COLO829 (cell line): ENCODE results near the gene ARHGAP22.

Experiments used
- DNase-seq: peaks from one replicate; pipeline ENCODE4 v3.0.0; 2012; ENCODE audit warnings: low spot score

The ARHGAP22 gene

DNA sequence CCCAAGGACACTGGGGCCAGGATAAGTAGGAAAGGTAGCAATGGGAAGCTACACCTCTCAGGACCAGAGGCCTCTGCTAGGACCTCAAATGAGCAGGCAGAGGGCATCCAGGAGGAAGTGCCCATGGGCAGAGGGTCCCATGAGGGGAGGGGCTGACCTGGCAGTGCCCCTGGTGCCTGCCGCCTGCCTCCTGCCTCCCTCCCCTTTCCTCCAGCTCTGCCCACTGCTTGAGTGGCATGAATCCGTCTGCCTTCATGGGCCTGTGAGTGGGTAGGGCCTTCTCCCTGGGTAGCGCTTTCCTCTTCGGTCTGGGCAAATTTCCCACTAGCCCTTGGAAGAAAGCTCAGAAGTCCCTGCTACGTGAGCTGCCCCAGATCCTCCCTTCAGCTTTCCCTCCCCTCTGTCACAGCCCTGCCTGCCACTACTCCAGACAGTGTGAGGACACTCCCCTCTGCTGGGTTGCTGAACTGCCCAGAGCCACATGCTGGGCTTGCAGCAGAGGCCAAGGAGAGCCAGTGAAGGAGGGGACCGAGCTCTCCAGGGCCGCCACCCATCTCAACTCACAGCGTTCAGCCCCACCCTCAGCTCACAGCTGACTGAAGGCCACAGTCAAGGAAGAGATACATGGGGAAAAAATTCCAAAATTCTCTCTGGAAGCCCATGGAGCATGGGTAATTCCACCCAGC lies 141.4 kb downstream of the ARHGAP22 start:
- no peak for DNase-seq

DNA sequence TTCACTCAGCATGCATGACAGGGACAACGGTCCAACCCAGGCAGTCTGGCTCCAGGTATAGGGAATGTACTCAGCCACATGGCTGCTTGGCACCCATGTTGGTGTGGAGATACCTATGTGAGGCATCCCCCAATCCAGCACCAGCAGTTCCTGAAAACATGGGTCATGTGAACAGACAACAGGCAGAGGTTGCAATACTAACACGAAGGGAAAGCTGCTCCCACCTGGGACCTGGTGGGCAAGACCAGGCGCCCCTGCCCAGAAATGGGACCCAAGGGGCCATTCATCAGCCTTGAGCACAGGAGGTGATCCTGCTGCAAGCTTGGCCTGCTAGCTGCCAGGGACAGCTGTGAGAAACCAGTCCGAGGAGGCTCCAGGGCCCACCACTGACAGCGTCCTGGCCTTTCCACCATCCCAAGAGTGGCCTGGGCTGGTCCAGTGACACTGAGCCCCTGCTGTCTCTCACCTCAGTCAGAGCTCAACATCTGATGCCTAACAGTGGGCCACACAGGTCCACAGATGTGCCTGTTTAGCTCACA lies 142.3 kb downstream of the ARHGAP22 start:
- no peak for DNase-seq

DNA sequence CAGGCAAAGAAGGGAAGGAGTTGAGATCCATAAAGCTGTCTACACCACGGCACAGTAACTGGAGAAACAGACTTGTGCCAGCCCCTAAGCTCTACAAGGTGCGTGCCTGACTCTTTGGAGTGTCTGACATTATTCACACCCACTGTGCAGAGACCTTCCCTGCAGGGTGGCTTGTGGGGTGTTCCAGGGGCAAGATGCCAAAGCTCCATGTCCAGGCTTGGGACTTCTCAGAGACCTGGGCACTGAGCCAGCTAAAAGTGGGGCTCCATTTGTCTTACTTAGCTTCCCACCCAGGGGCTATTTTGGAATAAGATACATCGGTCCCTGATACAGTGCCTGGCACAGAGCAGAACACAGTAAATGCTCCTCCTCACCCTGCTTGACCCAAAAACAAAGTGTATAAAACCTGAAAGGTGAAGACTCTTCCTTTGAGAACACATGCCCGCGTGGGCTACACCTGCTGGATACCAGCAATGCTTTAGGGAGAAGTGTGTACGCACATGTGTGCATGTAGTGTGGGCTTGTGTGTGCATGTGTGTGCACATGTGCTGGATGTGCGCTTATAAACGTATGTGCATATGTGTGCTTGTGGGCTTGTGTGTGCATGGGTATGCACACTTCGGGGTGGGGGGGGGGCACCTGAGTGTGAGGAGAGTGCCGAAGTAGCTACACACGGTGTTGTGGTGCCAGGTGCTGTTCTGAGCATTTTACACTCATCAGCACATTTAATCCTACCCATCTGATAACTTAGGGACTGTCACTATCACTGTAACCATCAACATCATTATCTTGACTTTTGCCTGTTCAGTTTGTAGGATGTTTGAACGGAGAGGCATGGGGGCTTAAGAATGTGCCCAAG lies 143.0 kb downstream of the ARHGAP22 start:
- DNase-seq, result no peak

DNA sequence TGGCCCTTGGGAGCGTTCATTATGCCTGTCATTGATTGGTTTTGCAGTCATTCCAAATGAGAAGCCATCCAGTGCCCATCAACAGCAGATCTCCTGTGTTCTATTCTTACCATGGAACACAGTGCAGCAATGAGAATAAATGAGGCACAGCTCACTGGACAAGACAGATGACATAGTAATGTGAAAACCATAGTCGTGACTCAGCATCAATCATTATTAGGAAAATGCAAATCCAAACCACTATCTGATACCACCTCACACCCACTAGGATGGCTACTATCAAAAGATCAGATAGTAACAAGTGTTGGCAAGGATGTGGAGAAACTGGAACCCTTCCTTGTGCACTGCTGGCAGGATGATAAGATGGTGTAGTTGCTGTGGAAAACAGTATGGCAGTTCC lies 144.7 kb downstream of the ARHGAP22 start:
- DNase-seq, result no peak

DNA sequence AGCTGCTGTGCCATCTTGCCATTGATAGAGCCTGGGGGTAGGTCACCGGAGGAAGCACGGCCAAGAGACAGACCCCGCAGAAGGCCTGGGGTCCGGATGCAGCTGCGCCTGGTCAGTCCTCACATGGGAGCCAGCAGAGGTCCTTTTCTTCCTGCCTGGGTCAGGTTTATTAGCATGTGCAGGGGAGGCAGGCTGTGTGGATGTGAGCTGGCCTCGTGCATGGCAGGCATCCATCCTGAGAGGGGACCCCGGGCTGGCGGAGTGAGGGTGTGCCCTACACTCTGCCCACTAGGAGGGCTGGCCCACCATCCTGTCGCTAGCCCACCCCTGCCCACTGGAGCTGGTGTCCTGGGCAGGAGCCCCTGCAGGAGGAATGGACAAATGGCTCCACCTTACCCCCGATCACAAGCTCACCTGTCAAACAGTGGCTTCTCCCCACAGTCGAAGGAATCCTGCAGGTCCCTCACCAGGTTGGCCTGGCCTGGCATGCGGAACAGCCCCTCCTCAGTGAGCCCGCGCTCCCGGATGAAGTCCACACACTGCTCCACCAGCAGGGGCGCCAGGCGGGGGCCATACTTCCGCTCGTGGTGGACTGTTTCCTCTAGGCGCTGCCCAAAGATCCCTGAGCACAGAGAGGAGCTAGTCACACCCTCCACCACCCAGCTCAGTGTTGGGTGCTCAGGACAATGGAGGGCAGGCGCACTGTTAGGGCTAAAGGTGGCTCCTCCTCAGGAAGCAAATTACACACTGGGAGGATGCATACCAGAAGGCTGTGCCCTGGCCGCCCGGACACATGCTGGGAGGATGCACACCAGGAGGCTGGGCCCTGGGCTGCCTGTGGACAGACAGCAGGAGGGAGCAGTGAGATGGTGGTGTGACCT lies 145.4 kb downstream of the ARHGAP22 start:
- no peak for DNase-seq

DNA sequence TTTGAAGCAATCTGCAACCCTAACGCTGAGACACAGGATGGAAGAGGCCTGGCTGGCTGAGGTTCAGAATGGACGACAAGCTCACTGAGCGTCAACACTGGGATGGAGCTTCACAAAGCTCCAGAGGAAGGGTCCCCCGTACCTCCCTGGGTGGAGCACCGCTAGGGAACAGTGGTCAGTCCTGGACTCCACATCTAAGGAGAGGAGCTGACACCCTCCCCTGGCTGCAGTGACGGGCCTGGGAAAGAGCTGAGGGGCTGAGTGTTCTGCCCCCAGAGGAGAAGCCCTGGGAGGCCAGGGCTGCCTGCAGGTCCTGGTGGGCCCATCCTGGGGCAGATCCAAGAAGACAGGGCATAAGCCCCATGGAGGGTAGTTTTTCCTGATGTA lies 146.2 kb downstream of the ARHGAP22 start:
- DNase-seq, result no peak

DNA sequence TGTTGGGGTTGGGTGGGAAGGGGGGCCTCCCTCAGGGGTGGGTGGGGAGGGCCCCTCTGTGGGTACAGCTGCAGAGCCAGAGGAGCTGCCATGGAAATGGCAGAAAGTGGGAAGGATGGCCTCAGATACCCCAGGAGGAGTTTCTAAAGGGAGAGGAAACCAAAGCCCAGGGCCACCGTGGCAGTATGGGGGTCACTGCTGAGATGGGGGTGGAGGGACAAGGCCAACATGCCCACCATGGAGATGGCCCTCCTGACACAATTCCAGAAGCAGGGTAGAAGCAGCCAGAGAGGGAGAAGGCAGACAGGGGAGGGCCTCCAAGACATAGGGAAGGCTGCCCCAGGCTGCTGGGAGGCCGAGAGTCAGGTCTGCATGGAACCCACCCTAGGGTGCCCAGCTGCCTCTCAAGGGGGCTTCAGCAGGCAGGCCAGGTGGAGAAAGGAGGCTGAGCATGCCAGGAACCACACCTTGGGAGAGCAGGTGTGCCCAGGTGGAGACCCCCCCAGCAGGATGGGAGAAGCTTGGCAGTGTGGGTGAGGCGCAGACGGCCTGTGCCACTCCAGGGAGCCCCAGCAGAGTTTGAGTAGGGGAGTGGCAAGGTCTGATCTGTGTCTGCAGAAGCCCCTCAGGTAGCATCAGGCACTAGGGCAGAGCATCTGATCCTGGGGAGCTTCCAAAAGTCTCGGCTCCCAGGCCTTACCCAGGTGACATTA lies 146.8 kb downstream of the ARHGAP22 start:
- DNase-seq, result no peak

DNA sequence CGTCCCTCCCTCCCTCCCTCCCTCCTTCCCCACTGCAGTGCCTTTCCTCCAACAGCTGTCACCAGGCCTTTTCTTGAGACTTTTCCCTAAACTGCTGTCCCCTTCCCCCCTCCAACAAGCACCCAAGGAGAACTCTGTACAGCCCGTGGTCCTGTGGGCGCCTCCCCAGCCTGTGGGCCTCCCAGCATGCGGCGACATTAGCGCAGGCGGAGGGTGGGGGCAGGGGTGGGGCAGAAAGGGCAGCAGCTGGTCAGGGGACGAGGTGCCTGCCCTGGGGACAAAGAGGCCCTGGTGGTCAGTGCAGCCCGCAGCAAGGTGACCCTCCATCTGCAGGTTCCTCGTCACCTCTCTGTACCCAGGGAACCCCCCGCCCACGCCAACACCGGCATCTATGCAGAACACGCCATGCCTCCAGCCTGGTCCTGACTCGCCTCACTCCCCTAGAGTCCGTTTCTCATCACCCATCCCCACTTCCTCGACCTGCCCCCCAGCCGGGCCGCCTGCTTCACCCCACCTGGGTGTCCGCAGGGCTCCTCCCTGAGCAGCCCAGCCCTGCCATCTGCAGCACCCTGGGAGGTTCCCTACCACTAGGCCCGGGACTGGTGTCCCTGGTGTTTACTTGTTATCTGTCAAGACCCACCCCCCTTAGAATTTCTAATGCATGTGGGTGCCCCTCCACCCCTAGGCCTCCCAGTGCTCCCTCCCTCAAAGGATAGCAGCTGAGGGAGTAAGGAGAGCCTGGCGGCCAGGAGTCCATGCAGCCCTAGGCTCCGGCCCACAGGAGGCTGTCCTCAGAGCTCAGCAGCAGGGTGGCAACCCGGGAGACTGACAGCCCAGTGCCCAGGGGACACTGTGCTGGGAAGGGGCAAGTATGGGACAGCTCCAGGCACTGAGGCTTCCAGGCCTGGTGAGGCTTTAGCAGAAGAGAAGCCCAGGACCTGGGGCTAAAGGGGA lies 147.8 kb downstream of the ARHGAP22 start:
- no peak for DNase-seq

DNA sequence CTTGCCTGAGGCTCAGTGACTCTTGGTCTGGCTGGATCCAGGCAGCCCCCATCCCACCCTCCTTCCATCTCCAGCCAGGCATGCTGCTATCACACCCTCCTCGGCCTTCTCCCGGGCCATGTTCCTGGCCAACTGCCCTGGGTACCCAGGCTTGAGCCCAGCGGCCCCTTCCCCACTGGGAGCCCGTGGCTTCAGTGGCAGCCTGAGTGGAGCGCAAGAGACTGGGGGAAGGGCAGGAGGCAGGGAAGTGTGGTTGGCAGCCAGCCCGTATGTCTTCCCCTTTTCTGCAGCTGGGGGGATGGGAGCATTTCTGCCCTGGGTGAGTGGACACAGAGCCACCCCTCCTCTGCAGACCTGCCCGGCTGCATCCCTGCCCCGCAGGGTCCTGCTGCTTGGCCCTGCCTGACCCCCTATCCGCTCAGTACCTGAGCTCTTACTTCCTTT lies 148.5 kb downstream of the ARHGAP22 start:
- no peak for DNase-seq

DNA sequence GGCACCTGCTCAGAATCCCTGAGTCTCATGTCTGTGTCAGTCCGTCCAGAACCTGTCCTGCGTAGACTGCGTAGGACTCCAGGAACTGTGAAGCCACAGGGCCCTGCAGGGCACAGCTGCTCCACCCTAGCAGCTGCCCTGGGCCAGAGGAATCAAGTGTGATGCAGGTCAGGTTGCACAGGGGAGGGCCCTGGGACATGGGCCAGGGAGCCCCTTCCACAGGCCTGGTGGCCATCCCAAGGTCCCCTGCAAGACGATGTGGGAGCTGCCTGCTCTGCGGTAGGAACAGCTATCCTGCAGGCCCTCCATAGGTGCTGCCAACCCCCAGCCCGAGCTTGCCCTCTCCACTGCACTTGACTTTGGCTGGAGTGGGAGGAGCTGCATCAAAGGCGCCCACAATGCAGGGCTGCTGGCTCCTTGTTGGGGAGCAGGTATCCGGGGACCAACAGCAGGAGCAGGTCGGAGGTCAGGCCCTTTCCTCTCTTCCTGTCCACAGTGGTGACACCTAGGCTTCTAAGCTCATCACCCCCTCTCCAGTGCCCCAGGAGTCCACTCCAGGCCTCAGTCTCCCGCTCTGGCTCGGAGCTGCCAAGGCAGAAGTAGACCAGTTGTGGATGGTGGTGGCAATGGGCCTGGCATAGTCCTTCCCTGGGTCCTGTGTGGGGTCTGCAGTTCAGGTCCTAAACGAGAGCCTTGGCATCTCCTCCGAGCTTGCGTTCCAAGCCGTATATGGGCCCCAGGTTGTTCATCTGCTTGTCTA lies 149.3 kb downstream of the ARHGAP22 start:
- no peak for DNase-seq

DNA sequence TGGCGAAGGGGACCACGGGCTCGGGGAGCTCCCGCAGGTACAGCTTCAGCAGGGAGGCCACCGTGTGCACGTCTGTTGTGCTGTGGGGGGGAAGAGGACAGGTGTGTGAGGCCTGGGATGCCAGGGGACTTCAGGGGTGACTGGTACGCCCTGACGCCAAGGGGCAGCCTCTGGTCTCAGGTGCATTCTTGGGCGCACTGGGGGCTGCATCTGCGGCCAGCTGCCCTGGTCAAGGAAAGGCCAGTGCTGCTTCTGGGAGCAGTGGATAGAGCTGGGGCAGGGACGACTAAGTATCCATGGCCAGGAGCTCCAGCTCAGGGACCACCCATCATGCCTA lies 149.8 kb downstream of the ARHGAP22 start:
- DNase-seq, result no peak

DNA sequence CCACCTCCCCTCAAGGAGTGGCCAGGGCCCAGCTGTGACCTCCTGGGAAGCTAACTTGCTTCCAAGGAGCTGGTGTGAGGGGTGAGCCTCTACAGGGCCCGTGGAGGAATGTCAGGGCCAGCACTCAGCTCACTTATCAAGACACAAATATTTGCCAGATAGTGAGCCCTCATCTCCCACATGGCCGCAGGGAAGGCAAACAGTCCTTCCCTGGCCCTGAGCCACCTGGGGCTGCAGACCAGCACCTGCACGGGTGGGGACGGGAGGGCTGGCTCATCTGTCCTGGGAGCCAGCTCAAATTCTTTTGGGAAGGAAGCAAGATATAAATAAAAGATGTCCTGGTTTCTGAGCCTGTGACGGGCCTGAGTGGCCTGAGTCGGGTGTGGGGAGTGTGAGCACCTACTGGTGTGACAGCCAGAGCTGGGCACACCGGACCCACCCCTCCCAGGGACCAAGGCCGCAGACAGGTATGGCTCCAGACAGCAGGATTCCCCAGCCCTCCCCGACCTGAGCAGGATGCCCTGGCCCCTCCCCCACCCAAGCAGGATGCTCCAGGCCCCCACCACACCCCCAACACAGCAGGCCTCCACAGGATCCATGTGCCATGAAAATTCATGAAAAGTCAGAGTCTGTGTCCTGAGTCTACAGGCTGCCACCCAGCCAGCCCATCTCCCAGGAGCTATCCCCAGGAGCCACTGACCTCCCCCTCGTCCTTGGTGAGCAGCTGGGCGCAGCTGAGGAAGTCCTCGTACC lies 150.4 kb downstream of the ARHGAP22 start:
- DNase-seq, result no peak

DNA sequence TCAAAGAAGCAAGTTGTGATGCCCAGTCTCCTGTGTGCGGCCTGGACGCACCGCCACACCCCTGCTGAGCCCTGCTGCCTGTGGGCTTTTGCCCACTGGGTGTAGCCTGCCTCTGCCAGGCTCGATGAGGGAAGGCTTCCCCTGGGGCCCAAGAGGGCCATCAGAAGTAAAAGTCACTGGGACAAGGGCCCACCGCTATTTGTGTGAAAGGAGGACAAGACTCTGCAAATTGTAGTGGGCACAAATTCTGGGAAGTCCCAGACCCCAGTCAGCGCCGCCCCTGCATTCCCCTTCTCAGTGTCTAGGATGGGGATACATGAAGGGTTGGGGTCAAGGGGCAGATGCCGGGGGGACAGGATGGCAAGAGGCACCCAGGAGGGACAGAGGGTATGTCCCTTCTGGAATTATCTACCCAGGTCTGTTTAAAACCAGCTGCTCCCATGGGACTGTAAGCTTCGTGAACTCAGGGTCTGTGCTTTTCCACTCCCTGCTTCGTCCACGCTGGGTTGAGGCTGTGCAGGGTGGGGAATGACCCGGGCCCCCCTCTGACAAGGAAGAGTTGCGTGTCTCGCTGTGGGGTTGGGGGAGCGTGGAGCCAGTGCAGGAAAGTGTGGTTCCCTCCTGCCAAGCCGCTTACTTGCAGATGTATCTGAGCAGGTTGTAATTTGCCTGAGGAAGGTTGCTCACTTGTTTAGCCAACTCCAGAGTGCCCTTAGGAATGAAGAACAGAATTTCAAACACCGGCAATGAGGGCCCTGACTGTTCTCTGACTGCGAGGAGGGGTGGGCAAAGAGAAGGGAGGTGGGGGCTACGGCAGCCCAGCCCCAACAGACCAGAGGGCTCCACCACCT lies 151.2 kb downstream of the ARHGAP22 start:
- DNase-seq, result no peak

DNA sequence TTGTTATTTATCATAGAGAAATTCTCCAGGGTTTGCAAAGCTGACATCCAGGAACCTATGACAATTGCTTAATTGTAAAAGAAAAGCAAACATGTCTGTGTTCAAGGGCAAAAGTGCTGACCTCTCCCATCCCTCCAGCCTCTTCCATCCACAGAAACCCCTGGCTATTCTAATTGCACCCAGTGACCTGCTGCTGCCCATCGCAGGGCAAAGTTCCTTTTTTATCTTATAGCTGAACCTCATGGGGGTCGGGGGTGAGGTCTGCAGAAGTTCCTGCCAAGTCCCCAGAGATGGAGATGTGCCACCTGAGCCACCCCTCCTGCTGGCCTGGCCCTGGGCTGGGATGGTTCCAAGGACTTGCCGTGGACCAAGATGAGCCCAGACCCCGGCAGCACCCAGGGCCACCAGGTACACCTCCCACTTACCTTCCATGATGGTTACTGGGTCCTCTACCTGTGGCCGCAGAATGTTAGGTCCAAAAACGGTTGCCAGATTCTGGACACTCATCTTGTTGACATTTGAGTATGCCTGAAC lies 151.9 kb downstream of the ARHGAP22 start:
- DNase-seq, result no peak

DNA sequence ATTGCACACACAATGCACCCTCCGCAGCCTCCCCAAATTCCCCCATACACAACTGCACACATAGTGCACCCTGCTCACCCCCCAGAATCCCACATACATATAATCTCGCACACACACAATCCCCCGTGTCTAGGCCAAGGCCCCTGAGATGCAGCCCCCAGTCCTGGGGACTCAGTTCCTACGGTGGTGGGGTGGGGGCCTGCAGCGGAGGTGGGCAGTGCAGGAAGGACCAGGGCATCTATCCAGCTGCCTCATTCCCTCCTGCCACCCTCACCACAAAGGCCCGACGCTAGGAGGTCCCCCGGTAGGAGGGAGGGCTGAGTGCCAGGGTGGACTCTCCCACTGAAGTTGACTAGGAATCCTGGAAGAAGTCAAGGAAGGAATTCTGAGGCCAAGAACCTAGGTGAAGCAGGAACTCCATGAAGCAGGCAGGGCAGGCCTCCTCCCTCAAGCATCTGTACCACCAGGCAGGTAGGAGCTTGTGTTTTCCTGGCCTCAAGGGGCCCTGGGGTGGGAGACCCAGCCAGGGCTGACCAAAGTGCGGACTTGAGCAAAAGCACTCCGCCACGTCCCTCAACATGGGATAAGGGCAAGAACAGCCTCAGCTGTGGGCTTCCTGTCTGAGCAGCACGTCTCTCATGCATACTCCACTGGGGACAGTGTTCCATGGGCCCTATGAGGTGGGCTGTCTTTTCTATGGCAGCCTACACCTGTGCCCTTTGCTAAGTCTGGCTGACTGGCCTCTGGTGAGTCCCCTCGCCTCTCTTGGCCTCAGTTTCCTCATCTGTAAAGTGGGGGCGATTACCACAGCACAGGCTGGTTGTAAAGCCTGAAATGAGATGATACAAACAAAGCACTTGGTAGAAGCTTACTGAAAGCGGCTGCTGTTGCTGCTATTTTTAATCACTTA lies 152.6 kb downstream of the ARHGAP22 start:
- no peak for DNase-seq

DNA sequence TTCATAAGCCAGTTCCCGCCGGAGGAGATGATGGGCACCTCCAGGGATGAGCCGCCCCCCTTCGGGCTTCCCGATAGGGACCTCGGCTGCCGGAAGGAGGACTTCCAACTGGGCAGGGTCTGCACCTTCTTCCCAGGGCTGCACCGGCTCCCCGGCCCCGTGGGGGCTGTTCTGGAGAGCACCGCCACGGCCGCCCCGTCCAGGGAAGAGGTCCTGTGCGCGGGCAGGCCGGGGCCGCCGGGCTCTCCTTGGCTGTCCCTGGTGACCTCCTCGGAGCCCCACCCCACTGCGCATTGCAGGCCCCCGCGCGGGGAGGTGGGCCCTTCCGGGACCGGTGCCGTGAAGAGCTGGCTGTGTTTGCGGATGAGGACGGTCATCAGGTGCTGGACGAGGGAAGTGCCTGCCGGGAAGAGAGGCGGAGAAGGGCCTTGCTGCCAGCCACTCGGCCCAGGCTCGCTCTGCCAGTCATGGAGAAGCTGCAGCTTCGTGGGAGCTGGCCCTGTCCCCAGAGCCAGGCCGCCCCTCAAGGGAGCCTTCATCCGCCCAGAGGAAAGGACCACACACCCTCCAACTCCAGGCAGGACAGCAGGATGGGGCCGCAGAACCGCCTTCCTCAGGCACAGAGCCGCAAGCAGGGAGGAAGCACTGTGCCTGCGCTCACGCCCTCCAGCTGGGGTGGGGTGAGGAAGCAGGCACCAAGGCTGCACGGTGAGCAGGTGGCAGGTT lies 154.0 kb downstream of the ARHGAP22 start:
- no peak for DNase-seq
